Mucosa of stomach (tissue), 1 donor: ENCODE data around the gene AVL9.

Source experiments
- H3K27me3 ChIP-seq: one replicate; pipeline ENCODE4 v1.7.0; 2013; ENCODE audit warnings: mild to moderate bottlenecking, low read length; ENCODE audit not compliant: control insufficient read depth, insufficient read depth
- H3K36me3 ChIP-seq: one replicate; pipeline ENCODE4 v1.7.0; 2013; ENCODE audit warnings: low read length; ENCODE audit not compliant: control insufficient read depth, insufficient read depth
- H3K4me1 ChIP-seq: one replicate; pipeline ENCODE4 v1.7.0; 2013; ENCODE audit warnings: mild to moderate bottlenecking, low read length; ENCODE audit not compliant: control insufficient read depth, insufficient read depth
- H3K4me3 ChIP-seq: one replicate; pipeline ENCODE4 v1.7.0; 2013; ENCODE audit warnings: low read length
- H3K9ac ChIP-seq: one replicate; pipeline ENCODE4 v1.7.0; 2013; ENCODE audit warnings: mild to moderate bottlenecking, low read length, moderate library complexity
- H3K9me3 ChIP-seq: one replicate; pipeline ENCODE4 v1.7.0; 2013; ENCODE audit warnings: mild to moderate bottlenecking, low read length, moderate library complexity; ENCODE audit not compliant: control insufficient read depth
- donor health status: Pancreatic carcinoma.

The AVL9 gene

GRCh38 chr7:32522746-32523530, 27.6 kb downstream of the AVL9 start:
- H3K4me1 ChIP-seq = no peaks in the 10 kb centered on the region
- H3K9ac ChIP-seq = no peak overlapping the region
- H3K27me3 ChIP-seq = no peaks in the 10 kb centered on the region
- no peak overlapping the region for H3K4me3 ChIP-seq
- no peaks in the 10 kb centered on the region for H3K36me3 ChIP-seq
- no peaks in the 10 kb centered on the region for H3K9me3 ChIP-seq

GRCh38 chr7:32524631-32525030, 29.3 kb downstream of the AVL9 start:
- Histone ChIP-seq H3K27me3 (no peaks in the 10 kb centered on the region), H3K4me1 (no peaks in the 10 kb centered on the region), H3K9ac (no peak overlapping the region), H3K4me3 (no peak overlapping the region), H3K36me3 (no peaks in the 10 kb centered on the region), H3K9me3 (no peaks in the 10 kb centered on the region)

GRCh38 chr7:32525839-32526238, 30.6 kb downstream of the AVL9 start:
- H3K4me1 ChIP-seq = no peaks in the 10 kb centered on the region
- no peaks in the 10 kb centered on the region for H3K9me3 ChIP-seq
- H3K4me3 ChIP-seq = no peak overlapping the region
- no peak overlapping the region for H3K9ac ChIP-seq
- H3K36me3 ChIP-seq = no peaks in the 10 kb centered on the region
- no peaks in the 10 kb centered on the region for H3K27me3 ChIP-seq

- H3K27me3 ChIP-seq = no peaks in the 10 kb centered on the region
- H3K9me3 ChIP-seq = no peaks in the 10 kb centered on the region
- peaks cover 5% of the 10 kb centered on the region for H3K4me1 ChIP-seq
- no peaks in the 10 kb centered on the region for H3K36me3 ChIP-seq
- no peak overlapping the region for H3K9ac ChIP-seq
- no peak overlapping the region for H3K4me3 ChIP-seq
Measured at GRCh38 chr7:32531402-32531801, 36.1 kb downstream of the AVL9 start.

GRCh38 chr7:32532086-32532485, 36.8 kb downstream of the AVL9 start:
- peaks cover 5% of the 10 kb centered on the region for H3K4me1 ChIP-seq
- no peak overlapping the region for H3K4me3 ChIP-seq
- no peaks in the 10 kb centered on the region for H3K9me3 ChIP-seq
- no peaks in the 10 kb centered on the region for H3K27me3 ChIP-seq
- no peak overlapping the region for H3K9ac ChIP-seq
- no peaks in the 10 kb centered on the region for H3K36me3 ChIP-seq

- Histone ChIP-seq H3K4me1 (peaks cover 5% of the 10 kb centered on the region), H3K27me3 (no peaks in the 10 kb centered on the region), H3K9me3 (no peaks in the 10 kb centered on the region), H3K4me3 (no peak overlapping the region), H3K36me3 (no peaks in the 10 kb centered on the region), H3K9ac (no peak overlapping the region)
Measured at GRCh38 chr7:32532716-32533115, 37.4 kb downstream of the AVL9 start.

- H3K4me3 ChIP-seq = no peak overlapping the region
- H3K9me3 ChIP-seq = no peaks in the 10 kb centered on the region
- H3K36me3 ChIP-seq = no peaks in the 10 kb centered on the region
- H3K4me1 ChIP-seq = peaks cover 5% of the 10 kb centered on the region
- H3K27me3 ChIP-seq = no peaks in the 10 kb centered on the region
- H3K9ac ChIP-seq = no peak overlapping the region
Measured at GRCh38 chr7:32533276-32534029, 38.2 kb downstream of the AVL9 start.

GRCh38 chr7:32535162-32535702, 39.9 kb downstream of the AVL9 start:
- no peaks in the 10 kb centered on the region for H3K27me3 ChIP-seq
- peaks cover 5% of the 10 kb centered on the region for H3K4me1 ChIP-seq
- no peaks in the 10 kb centered on the region for H3K36me3 ChIP-seq
- H3K9ac ChIP-seq = no peak overlapping the region
- no peaks in the 10 kb centered on the region for H3K9me3 ChIP-seq
- no peak overlapping the region for H3K4me3 ChIP-seq

- no peak overlapping the region for H3K4me3 ChIP-seq
- no peaks in the 10 kb centered on the region for H3K36me3 ChIP-seq
- H3K4me1 ChIP-seq = peaks cover 5% of the 10 kb centered on the region
- no peak overlapping the region for H3K9ac ChIP-seq
- H3K9me3 ChIP-seq = no peaks in the 10 kb centered on the region
- H3K27me3 ChIP-seq = no peaks in the 10 kb centered on the region
Measured at GRCh38 chr7:32536016-32536415, 40.7 kb downstream of the AVL9 start.

- H3K9me3 ChIP-seq = no peaks in the 10 kb centered on the region
- H3K9ac ChIP-seq = no peak overlapping the region
- H3K4me1 ChIP-seq = peaks cover 5% of the 10 kb centered on the region
- no peak overlapping the region for H3K4me3 ChIP-seq
- H3K27me3 ChIP-seq = no peaks in the 10 kb centered on the region
- H3K36me3 ChIP-seq = no peaks in the 10 kb centered on the region
Measured at GRCh38 chr7:32536585-32536984, 41.3 kb downstream of the AVL9 start.

GRCh38 chr7:32537760-32538159, 42.5 kb downstream of the AVL9 start:
- Histone ChIP-seq H3K27me3 (no peaks in the 10 kb centered on the region), H3K4me1 (peaks cover 5% of the 10 kb centered on the region), H3K9me3 (no peaks in the 10 kb centered on the region), H3K36me3 (no peaks in the 10 kb centered on the region), H3K9ac (no peak overlapping the region), H3K4me3 (no peak overlapping the region)

- Histone ChIP-seq H3K27me3 (no peaks in the 10 kb centered on the region), H3K4me3 (no peak overlapping the region), H3K9ac (no peak overlapping the region), H3K36me3 (no peaks in the 10 kb centered on the region), H3K9me3 (no peaks in the 10 kb centered on the region), H3K4me1 (no peaks in the 10 kb centered on the region)
Measured at GRCh38 chr7:32539366-32539765, 44.1 kb downstream of the AVL9 start.
